Tongue (tissue), 2 donors: ENCODE data around the gene IL4R. TPM values are rescaled to one million over a fixed set of nuclear protein-coding genes. Genes with fewer than 3 reads are reported as not detected.
"Not testable (repeated sequence)": the region's sequence is repeated elsewhere in the genome, so short reads cannot be mapped to it uniquely, and the experiment has no call there.

Experiments used
- DNase-seq: peaks from one replicate; pipeline ENCODE4 v3.0.0-alpha.2; 2015
- total RNA-seq: library from RNA; depleted of rRNA; stranded (reverse); fragments of >200 nt; gene quantifications from one replicate; pipeline ENCODE4 v1.2.3, GENCODE V29; 2014

The IL4R gene
- total RNA-seq, 1 donor from 2014 or later, result 16.4 TPM

- DNase-seq, result not testable (repeated sequence)
Measured at GRCh38 chr16:27329376-27330079, 15.8 kb downstream of the IL4R start.

- peak; percentile 87 for DNase-seq
Measured at GRCh38 chr16:27330542-27330941, 16.8 kb downstream of the IL4R start.

- DNase-seq, result no peak
Measured at GRCh38 chr16:27332105-27332504, 18.3 kb downstream of the IL4R start.

DNA sequence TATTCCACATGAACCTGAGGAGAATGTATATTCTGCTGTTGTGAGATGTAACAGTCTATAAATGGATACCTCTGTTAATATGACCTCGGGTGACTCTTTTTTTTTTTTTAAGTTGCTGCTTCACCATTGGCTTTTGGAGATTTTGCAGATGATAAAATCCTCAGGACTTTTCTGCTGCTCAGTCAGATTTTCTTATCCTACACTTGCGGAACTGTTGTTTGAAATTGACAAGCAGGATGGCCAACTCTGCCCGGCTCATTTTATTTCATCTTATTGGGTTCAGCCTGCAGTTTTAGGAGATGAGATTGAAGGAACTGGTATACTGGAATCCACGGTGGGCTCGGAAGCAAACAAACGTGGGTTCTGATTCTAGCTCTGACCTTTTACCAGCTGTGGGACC, 19.3 kb downstream of the IL4R start:
- no peak for DNase-seq

- no peak for DNase-seq
Measured at GRCh38 chr16:27333549-27333948, 19.8 kb downstream of the IL4R start.

DNA sequence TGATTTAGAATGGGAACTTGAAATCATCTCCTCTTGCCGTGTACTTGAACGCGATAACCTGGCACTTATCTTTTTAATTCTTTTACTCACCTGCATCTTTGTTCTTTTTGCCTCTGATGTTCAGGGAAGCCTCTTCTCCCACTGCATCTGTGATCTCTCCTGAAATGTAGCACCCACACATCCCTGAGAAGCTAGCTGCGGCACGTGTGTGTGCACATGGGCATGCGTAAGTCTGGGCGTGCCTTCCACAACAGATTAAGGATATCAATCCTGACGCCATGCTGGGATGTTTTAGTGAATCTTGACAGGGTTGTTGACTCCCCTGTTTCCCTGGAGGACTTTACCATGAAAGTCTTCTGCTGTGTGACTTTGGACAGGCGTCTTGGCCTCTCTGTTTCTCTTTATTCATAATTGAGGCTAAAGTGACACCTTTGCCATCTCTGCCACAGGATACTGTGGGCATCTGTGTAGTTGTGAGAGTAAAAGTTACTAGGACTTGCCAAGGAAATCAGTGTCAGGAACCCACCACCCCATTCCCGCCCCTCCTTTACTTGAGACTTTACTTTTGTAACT, 20.5 kb downstream of the IL4R start:
- no peak for DNase-seq

DNA sequence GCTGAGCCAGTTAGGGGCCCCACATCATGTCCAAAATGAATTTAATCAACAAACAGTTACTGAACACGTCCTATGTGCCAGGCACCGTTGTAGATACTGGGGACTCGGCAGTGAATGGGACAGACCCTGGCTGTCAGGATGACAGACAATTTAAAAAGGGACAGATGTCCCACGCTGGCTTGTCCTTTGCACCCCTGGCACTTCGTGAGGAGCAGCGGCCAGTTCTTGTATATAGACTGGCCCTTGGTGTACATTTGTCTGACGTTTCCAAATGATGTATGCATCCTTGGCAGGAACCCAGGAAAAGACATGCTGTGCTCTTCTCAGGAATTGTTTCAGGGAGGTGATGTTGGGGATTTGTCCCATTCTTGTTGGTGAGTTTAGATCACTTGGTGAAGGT, 21.1 kb downstream of the IL4R start:
- peak; percentile 42 for DNase-seq

DNA sequence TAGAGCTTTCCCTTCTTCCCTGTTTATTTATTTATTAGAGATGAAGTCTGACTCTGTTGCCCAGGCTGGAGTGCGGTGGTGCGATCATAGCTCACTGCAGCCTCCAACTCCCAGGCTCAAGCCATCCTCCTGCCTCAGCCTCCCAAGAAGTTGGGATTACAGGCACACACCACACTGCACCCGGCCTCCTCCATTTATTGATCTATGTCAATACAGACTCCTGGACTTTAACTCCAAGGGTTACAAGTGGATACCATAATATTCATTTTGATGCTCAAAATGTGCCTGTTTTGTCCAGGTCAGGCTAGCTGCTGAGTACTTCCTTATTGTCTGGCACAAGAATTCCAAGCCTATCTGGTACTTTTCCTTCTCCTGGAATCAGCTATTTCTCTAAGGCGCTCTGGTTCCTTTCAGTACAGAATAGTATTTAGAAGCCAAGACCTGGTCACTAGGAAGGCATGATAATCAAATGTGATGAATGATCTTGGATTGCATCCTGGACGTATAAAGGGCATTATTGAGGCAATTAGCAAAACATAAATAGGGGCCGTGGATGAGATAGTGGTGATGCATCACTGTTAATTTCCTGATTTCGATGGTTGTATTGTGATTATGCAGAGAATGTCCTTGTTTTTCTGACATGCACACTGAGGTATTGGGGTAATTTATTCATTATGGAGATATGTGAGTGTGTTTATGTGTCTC, 21.7 kb downstream of the IL4R start:
- DNase-seq, result no peak

GRCh38 chr16:27337024-27337423, 23.2 kb downstream of the IL4R start:
- no peak for DNase-seq

DNA sequence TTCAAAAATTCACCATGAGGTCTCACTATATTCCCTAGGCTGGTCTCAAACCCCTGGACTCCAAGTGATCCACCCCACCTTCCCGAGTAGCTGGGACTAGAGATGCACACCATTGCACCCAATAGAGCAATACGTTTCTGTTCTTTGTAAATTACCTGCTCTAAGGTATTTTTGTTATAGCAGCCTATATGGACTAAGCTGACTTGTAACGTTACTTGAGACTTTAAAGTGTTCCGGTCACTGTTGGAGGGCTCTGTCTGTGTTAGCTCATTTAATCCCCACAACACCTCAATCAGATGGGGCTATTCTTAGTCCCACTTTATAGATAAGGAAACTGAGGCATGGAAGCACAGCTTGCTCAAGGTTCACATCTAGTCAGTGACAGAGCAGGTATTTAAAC, 25.4 kb downstream of the IL4R start:
- DNase-seq, result no peak

DNA sequence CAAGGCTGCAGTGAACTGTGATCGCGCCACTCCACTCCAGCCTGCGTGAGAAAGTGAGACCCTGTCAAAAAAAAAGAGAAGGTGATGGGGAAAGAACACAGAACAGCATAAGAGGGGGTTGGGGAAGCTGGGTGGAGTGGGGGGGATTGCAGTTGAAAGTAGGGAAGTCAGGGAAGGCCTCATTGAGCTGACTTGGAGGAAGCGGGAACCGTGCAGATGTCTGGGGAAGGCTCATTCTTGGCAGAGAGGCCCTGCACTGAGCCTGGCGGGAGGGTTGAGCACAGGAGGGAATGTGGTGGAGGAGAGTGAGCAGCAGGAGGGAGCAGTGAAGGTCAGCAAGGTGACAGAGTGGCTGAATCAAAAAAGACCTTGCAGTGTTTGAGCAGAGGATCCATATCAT, 26.9 kb downstream of the IL4R start:
- DNase-seq, result no peak

GRCh38 chr16:27341549-27341948, 27.8 kb downstream of the IL4R start:
- DNase-seq, result no peak

DNA sequence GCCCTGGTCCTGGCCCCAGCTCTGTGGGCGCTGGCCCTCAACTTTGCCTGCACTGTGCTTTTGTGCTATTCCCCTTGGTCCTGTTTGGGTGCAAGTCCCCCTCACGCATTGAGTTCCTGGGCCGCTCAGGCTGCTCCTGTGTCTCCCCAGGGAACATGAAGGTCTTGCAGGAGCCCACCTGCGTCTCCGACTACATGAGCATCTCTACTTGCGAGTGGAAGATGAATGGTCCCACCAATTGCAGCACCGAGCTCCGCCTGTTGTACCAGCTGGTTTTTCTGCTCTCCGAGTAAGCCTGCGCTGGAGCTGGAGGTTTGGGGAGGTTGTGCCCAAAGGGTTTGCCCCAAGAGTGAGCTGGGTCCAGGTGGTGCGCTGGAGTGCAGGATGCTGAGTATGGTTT, 28.2 kb downstream of the IL4R start:
- no peak for DNase-seq

DNA sequence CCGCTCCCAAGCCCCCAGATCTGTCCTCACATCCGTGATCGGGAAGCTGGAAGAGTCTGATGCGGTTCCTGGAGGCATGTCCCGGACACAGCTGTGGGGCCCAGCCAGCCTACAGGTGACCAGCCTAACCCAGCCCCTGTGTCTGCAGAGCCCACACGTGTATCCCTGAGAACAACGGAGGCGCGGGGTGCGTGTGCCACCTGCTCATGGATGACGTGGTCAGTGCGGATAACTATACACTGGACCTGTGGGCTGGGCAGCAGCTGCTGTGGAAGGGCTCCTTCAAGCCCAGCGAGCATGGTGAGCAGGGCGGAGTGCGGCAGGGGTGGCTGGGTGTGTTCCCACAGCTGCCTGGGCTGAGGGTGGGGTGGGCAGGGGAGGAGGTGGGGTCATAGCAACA, 30.9 kb downstream of the IL4R start:
- DNase-seq, result peak; percentile 65

GRCh38 chr16:27345201-27345600, 31.4 kb downstream of the IL4R start:
- no peak for DNase-seq

GRCh38 chr16:27346819-27347218, 33.0 kb downstream of the IL4R start:
- no peak for DNase-seq

- DNase-seq, result no peak
Measured at GRCh38 chr16:27347930-27348685, 34.3 kb downstream of the IL4R start.

- no peak for DNase-seq
Measured at GRCh38 chr16:27349276-27349675, 35.5 kb downstream of the IL4R start.

GRCh38 chr16:27350006-27350405, 36.2 kb downstream of the IL4R start:
- peak; percentile 42 for DNase-seq

GRCh38 chr16:27351989-27352388, 38.2 kb downstream of the IL4R start:
- no peak for DNase-seq

DNA sequence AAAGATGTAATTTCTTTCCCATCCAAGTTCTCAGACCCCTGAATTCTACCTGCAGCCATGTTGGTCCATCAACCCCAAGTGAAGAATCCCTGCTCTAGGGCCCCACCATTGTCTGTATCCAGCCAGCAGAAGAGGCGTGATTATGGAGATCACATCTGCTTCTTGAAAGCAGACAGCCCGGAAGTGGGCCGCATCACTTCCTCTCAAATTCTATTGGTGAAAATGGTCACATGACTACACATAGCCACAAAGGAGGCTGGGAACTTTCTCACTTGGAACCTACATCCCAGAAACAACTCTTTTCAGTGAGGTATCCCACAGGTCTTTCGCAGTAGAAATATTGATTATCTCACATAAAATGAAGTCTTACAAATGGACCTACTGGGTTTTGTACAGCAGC, 40.1 kb downstream of the IL4R start:
- DNase-seq, result no peak

- DNase-seq, result no peak
Measured at GRCh38 chr16:27355610-27356009, 41.8 kb downstream of the IL4R start.

DNA sequence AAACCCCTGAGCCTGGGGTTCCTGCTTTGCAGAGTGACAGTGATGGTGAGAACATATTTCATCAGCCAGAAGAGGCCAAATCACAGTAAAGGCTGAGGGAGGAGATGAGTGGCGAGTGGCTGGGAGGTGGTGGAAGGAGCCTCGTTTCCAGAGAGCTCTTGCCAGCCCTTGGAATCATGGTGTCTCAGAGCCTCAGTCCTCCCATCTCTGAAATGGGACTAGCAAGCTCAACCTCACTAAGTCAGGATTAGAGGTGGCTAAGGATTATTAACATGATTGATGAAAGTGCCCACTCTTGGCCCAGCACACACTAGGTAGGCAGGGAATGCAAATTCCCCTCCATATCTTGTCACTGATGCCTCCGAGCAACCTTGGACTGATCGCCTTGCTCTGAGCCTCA, 43.0 kb downstream of the IL4R start:
- no peak for DNase-seq
